HG03354 (cell line): ENCODE data around the gene SMIM26.
"Not testable (repeated sequence)": the region's sequence is repeated elsewhere in the genome, so short reads cannot be mapped to it uniquely, and the experiment has no call there.

Source experiments
- ATAC-seq: cut with Tn5 transposase; IDR thresholded peaks from one replicate; pipeline ENCODE4 v1.9.1; 2021; ENCODE audit warnings: mild to moderate bottlenecking; ENCODE audit not compliant: unreplicated experiment, poor library complexity, severe bottlenecking

The SMIM26 gene

GRCh38 chr20:18566892-18567738, at the start of gene SMIM26:
Gene SMIM26 (plus strand): TSS chr20:18567432. CDS start chr20:18567479, 47 bp downstream.
- peak; percentile 100 for ATAC-seq

- ATAC-seq: not testable (repeated sequence)
These were observed 45.2 kb upstream of the SMIM26 start for GRCh38 chr20:18522066-18522465.

GRCh38 chr20:18523066-18523465, 44.2 kb upstream of the SMIM26 start:
- ATAC-seq: no peak

- ATAC-seq: no peak
These were observed 42.6 kb upstream of the SMIM26 start for GRCh38 chr20:18524646-18525045.

GRCh38 chr20:18526761-18527160, 40.5 kb upstream of the SMIM26 start:
- not testable (repeated sequence) for ATAC-seq

GRCh38 chr20:18527339-18527738, 39.9 kb upstream of the SMIM26 start:
- no peak for ATAC-seq

- ATAC-seq: no peak
These were observed 39.4 kb upstream of the SMIM26 start for GRCh38 chr20:18527836-18528235.

GRCh38 chr20:18529041-18529440, 38.2 kb upstream of the SMIM26 start:
- ATAC-seq: no peak

- no peak for ATAC-seq
These were observed 34.6 kb upstream of the SMIM26 start for GRCh38 chr20:18532626-18533025.

GRCh38 chr20:18533491-18533890, 33.7 kb upstream of the SMIM26 start:
- no peak for ATAC-seq

GRCh38 chr20:18533978-18534644, 33.1 kb upstream of the SMIM26 start:
- no peak for ATAC-seq

GRCh38 chr20:18537651-18538050, 29.6 kb upstream of the SMIM26 start:
- no peak for ATAC-seq

GRCh38 chr20:18541741-18542140, 25.5 kb upstream of the SMIM26 start:
- ATAC-seq: no peak

- no peak for ATAC-seq
These were observed 24.0 kb upstream of the SMIM26 start for GRCh38 chr20:18543216-18543615.

- ATAC-seq: no peak
These were observed 23.3 kb upstream of the SMIM26 start for GRCh38 chr20:18543932-18544331.

GRCh38 chr20:18545566-18545965, 21.7 kb upstream of the SMIM26 start:
- no peak for ATAC-seq

- ATAC-seq: no peak
These were observed 18.8 kb upstream of the SMIM26 start for GRCh38 chr20:18548465-18548864.

- ATAC-seq: no peak
These were observed 13.5 kb upstream of the SMIM26 start for GRCh38 chr20:18553746-18554145.

- ATAC-seq: peak; percentile 26
These were observed 483 bp downstream of the SMIM26 start for GRCh38 chr20:18567739-18568091.

GRCh38 chr20:18571009-18571408, 3.8 kb downstream of the SMIM26 start:
- no peak for ATAC-seq

- no peak for ATAC-seq
These were observed 4.3 kb downstream of the SMIM26 start for GRCh38 chr20:18571578-18571977.
